Panc1 (cell line): ENCODE data around the gene NRG2.

Experiments
- CTCF ChIP-seq: fragments of 450-650 bp; IDR thresholded peaks from 2 replicates; pipeline ENCODE4 v1.5.1; 2017; ENCODE audit warnings: mild to moderate bottlenecking
- POLR2AphosphoS5 ChIP-seq: IDR thresholded peaks from 2 replicates; pipeline ENCODE4 v1.6.1; 2012; ENCODE audit warnings: mild to moderate bottlenecking, low read depth, low read length, moderate library complexity
- SIN3A ChIP-seq: IDR thresholded peaks from 2 replicates; pipeline ENCODE4 v1.6.1; 2012; ENCODE audit warnings: low read depth, mild to moderate bottlenecking, low read length, moderate library complexity, borderline replicate concordance; ENCODE audit not compliant: insufficient read depth

GRCh38 chr5:140084541-140084940, 41.4 kb upstream of the NRG2 start:
- TF ChIP-seq CTCF (no peak), SIN3A (no peak), POLR2AphosphoS5 (no peak)
